HG02571 (cell line): ENCODE results near the gene ZFP36.

Source experiments
- ATAC-seq: cut with Tn5 transposase; IDR thresholded peaks from one replicate; pipeline ENCODE4 v1.9.1; 2021; ENCODE audit warnings: mild to moderate bottlenecking, moderate library complexity; ENCODE audit not compliant: unreplicated experiment

ZFP36 gene

DNA sequence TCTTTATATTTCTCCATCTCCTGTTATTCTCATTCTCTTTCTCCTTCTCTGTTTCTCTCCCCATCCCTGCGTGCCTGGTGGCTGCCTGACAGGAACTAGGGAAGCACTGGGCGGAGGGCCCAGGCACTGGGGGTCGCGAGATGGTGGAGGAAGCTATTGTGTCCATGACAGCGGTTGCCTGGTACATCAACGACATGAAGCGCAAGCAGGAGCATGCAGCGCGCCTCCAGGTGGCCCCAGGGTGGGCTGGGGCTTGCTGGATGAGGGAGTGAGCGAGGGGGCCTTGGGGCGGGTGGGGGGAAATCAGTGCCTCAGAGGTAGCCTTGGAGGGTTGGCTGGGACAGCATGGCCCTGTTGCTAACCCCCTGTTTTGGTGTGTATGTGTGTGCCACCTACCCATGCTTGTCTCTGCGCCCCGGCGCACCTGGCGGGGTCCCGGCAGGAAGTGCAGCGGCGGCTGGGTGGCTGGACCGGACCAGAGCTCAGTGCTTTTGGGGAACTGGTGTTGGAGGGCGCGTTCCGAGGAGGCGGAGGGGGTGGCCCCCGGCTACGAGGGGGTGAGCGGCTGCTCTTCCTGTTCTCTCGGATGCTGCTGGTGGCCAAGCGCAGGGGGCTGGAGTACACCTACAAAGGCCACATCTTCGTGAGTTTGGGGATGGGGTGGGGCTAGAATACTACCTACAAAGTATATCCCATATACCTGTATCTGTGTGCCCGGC, 11.0 kb downstream of the ZFP36 start:
- no peak for ATAC-seq

DNA sequence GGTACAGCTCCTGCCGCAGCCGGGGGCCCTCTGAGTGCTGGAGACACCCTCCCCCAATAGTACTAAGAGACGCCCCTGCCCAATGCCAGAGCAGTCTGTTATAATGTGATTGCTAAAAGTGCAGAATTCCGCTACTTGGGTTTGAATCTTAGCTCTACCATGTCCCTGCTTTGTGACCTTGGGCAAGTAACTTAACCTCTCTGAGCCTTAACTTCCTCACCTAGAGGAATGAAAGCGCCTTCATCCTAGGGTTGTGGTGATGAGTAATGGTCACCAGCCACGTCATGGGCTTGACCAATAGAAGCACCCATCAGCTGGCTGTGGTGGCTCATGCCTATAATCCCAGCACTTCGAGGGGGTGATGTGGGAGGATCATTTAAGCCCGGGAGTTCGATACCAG, 12.4 kb downstream of the ZFP36 start:
- ATAC-seq = no peak

DNA sequence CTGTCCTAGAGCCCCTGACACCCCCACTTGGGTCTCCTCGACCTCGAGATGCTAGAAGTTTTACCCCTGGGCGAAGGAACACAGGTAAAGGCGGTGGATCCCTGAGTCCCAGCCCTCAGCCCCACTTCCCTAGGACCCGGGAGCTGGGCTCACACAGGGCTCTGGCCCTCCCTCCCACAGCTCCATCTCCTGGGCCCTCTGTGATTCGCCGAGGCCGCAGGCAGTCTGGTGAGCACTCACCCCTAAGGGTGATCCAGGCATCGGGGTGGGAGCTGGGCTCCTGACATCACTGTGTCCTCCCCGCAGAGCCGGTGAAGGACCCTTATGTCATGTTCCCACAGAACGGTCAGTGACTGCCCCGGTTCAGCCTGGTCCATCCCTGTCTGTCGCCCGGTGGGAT, 14.1 kb downstream of the ZFP36 start:
- ATAC-seq = no peak

DNA sequence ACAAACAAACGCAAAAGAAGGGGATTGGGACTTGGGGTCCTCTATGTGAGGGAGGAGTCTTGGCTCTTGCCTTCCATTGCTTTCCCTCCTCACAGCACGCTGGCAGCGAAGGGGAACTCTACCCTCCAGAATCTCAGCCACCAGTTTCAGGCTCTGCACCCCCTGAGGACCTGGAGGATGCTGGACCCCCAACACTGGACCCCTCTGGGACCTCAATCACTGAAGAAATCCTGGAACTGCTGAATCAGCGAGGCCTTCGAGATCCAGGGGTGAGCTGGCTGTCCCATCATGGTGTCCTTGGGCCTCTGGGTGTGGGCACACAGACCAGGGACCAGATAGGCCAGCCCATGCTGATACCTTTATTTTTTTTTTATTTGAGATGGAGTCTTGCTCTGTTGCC, 15.4 kb downstream of the ZFP36 start:
- ATAC-seq = no peak

DNA sequence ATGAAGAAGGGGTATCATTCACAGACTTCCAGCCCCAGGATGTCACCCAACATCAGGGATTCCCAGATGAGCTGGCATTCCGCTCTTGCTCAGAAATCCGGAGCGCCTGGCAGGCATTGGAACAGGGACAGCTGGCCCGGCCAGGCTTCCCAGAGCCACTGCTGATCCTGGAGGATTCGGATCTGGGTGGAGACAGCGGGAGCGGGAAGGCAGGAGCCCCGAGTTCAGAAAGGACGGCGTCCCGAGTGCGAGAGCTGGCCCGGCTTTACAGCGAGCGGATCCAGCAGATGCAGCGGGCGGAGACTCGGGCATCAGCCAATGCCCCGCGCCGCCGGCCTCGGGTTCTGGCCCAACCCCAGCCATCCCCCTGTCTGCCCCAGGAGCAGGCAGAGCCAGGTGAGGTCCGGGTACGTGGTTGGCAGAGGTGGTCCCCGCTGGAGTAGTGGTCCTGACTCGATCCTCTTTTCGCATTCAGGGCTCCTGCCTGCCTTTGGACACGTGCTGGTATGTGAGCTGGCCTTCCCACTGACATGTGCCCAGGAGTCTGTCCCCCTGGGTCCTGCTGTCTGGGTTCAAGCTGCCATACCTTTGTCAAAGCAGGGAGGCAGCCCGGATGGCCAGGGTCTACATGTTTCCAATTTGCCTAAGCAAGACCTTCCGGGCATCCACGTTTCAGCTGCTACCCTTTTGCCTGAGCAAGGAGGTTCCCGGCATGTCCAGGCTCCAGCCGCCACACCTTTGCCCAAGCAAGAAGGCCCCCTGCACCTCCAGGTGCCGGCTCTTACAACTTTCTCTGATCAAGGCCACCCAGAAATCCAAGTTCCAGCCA, 16.8 kb downstream of the ZFP36 start:
- ATAC-seq = no peak

DNA sequence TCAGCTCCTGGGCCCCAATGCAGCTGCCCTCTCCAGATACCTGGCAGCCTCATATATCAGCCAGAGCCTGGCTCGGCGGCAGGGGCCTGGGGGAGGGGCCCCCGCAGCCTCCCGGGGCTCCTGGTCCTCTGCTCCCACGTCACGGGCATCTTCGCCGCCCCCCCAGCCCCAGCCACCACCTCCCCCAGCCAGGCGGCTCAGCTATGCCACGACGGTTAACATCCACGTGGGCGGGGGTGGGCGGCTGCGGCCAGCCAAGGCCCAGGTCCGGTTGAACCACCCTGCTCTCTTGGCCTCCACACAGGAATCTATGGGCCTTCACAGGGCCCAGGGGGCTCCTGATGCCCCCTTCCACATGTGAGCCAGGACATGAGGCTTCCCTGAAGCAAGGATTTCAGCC, 18.3 kb downstream of the ZFP36 start:
- ATAC-seq = no peak

DNA sequence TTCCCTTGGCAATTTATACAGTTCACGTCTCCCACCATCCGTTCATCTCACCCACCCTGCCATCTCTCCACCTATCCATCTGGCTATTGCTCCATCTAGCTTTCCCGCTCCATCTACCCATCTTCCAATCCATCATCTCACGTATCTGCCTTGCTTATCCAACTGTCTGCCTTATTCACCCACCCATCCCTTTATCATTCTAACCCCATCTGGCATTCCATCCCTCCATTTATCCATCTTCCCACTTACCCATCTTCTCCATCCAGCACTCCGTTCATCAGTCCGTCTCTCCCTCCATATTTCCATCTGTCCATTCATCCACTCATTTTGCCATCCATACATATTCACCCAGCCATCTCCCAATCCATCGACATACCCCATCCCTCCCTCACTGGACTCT, 19.1 kb downstream of the ZFP36 start:
- no peak for ATAC-seq

DNA sequence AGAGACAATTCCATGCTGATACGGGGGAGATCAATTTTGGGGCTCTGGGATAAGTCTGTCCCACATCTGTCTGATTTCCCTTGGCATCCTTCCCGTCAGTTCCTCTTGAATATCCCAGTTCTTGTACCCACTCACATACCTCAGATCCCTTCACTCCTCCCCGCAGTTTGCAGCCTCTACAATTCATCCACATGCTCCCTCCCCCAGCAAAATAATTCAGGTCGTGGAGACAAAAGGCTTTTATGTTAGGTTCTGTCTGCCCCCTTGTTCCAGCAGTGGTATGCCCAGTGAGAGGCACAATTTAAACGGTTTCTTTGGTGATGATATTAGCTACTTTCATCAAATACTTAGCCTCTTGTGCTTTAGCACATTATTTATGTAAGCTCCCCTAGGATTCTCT, 19.5 kb downstream of the ZFP36 start:
- no peak for ATAC-seq

DNA sequence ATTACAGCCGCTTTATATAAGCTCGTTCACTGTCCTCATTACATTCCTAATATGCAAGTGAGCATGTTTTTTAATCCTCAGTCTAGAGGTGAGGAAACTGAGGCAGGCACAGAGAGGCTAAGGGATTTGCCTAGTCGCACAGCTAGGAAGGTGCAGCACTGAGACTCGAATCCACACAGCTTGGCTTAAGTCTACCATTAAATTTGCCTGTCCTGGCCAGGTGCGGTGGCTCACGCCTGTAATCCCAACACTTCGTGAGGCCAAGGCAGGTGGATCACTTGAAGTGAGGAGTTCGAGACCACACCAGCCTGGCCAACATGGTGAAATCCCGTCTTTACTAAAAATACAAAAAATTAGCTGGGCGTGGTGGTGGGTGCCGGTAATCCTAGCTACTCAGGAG, 21.1 kb downstream of the ZFP36 start:
- ATAC-seq = no peak

DNA sequence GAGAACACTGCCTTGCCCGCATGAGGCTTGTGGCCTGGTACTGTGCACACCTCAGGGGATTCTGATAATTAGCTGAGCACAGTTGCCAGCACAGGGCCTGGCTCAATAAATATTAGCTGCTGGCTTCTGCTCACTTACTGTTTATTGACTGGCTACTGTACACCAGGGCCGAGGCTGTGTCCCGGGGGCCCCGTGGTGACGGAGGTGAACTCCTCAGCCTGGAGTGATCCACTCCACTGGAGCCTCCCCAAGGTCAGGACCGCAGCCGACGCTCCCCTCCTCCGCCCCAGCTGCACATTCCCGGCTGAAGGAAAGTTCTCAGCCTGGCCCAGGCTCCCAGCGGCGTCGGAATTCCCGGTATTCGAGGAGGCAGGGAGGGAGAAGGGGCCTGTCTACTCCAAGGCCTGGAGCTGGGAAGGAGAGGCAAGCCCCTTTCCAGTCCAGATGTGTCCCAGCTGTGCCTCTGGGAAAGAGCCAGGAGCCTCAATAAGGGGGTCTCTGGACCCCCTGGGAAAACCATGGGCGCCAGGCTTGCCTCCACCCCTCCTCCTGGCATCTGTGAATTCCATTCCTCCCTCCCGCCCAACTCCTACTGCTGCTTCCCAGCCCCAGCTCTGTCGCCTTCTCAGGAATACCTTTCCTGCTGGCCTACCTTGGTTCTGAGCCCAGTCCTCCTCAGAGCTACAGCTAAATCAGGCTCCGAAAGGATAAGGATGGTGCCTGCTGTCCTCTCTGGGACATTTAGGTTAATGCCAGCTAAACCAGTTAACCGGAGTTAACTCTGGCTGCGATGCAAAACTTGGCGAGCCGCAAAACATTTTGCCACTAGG, 21.9 kb downstream of the ZFP36 start:
- ATAC-seq = no peak

DNA sequence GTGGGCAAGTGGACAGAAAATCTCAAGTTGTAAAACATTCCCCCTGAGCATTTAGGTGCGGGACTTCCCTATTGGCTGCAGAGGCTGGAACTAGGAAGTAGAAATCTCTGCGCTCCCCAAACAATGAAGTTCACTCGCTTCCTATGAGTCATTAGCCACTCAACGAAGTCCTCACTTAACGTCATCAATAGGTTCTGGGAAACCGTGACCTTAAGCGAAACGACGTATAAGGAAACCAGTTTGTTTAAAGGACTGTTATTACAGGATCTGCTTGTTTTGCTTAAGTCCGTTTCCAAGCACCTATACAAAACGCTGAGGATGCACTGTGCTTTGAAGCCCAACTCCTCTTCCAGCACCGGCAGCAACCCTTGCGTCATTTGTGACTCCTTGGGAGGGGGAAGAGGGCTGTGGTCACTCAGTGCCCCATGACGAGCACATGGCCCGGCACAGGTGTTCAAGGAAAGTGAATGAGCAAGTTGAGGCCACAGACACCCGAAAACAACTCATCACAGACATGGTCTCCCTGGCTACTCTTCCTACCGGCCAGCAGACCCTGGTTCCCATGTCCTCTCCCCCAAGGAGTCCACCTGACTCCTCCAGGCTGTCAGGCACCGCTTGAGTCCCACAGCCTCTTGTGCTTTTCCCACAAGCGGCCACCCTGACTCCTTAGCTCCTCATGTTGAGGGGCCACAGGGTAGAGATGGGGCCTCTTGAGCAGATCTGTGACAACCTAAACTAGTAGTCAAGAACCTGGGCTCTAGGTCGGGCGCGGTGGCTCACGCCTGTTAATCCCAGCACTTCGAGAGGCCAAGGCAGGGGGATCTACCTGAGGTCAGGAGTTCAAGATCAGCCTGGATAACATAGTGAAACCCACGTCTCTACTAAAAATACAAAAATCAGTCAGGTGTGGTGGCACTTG, 24.3 kb downstream of the ZFP36 start:
- ATAC-seq = no peak

DNA sequence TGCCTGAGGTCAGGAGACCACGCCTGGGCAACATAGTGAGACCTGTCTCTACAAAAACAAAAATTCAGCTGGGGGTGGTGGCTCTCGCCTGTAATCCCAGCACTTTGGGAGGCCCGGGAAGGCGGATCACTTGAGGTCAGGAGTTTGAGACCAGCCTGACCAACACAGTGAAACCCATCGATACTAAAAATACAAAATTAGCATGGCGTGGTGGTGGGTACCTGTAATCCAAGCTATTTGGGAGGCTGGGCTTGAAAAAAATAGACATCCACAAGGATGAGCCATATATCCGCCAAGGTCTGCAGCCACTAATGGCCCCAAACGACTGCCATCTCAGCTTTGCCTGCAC, 26.0 kb downstream of the ZFP36 start:
- ATAC-seq = no peak

DNA sequence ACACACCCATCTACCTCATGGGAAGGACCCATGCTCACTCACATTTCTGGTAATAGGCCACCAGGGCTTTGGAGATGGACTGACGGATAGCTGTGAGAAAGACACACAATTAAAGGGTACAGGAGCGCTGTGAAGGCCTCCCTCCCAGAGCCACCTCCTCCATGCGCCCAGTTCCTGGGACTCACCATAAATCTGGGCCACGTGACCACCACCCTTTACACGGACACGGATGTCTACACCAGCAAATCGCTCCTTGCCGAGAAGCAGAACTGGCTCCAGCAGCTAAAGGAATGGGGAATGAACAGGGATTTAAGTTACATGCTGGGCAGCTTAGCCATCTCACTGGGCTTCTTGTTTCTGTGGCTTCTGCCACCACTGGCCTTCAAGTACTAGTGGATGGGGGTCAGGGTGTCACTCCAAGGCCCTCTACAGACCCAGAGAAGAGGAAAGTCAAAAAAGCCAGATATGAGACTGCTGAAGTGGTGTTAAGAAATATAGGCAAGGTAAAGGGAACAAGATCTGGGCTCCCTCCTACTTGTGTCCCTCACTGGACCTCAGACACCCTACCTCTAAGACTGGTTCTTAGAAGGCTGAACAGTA, 26.9 kb downstream of the ZFP36 start:
- ATAC-seq = no peak

DNA sequence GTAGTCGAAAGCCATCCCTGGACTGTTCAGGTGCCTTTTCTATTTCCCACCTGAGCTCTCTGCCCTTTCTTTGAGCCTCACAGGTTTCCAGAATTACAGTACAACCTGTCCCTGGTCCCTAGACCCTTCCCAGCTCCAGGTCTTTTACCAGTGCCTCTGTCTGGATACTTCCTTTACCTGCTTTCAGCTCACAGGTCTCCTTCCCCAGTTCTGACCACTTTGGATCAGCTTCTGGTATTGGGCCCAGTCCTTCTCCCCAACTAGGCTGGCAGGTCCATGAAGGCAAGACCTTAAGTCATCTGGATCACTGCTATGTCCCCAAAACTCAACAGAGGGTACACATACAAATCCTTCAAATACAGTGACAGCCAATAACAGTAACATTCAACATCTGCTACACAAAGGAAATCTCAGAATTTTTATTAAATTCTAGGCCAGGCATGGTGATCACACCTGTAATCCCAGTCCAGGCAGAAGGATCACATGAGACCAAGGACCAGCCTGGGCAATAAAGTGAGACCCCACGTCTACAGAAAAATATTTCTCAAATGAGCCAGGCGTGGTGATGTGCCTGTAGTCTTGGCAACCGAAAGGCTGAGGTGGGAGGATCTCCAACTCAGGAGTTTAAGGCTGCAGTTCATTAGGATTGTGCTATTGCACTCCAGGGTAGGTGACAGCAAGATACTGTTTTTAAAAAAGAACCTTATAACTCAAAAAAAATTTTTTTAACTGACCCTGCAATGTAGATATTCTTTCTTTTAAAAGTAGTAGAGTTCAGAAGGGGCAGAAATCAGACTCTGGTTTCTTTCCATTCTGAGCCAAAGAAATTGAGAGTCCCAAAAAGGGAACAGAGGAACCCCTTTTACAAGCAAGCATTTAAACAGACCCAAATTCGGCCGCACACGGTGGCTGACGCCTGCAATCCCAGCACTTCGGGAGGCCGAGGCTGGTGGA, 27.8 kb downstream of the ZFP36 start:
- ATAC-seq = no peak

DNA sequence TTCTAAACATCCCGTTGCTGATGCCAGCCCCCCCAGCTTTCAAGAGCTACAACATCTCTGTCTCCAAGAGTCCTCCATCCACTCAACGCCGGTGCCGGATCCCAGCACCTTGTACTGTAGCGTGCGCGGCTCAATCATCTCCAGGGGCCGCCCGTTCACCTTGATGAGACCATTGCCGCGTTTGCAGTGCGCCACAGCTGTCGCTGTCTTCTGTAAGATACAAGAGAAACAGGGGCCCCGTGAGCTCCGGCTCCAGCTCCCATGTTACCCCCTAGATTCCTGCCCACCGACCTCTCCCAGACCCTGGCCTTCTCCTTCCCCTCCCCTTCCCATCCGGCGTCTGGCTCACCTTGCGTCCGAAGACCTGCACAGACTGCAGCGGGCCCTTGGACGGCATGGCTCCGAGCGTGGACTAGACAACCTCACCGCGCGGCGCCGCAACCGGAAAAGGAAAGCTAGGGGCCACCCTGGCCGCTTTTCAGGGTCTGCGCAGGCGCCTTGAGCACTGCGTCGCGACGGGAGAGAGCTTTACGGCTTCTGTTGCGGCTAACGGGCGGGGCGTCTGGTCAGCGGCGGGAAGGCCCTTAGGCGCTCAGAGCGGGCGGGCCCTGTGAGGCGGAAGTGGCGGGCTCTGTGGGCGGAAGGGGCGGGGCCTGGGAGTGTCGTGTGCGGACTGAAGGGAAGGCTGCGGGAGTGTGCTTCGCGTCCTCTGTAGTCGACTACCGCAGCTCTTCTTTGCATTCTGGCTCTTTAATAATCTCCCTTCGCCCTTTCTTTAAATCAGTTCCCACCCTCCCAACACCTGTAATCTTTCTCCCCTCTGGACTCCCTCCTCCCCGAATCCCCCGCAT, 29.1 kb downstream of the ZFP36 start, which contains the start of gene RPS16:
RPS16 (minus strand) TSS at position 451 of the 851 bp plus-strand sequence; CDS start at position 397, 54 bp downstream.
- ATAC-seq = peak; percentile 84

DNA sequence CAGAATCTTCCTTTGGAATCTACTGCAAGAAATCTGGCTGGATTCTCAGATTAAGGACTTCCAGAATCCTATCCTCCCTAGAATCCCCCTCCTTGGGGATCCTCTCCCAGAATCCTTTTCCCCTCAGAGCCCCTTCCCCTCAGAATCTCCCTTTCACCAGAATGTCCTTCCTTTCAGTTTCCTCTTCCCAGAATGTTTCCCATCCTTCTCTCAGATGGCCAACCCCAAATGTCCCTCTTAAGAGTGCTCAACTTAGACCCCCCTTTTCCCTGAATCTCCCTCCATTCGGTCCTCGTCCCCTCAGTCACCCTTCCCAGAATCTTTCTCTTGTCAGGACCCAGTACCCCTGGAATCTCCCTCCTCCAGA, 29.7 kb downstream of the ZFP36 start:
- no peak for ATAC-seq

DNA sequence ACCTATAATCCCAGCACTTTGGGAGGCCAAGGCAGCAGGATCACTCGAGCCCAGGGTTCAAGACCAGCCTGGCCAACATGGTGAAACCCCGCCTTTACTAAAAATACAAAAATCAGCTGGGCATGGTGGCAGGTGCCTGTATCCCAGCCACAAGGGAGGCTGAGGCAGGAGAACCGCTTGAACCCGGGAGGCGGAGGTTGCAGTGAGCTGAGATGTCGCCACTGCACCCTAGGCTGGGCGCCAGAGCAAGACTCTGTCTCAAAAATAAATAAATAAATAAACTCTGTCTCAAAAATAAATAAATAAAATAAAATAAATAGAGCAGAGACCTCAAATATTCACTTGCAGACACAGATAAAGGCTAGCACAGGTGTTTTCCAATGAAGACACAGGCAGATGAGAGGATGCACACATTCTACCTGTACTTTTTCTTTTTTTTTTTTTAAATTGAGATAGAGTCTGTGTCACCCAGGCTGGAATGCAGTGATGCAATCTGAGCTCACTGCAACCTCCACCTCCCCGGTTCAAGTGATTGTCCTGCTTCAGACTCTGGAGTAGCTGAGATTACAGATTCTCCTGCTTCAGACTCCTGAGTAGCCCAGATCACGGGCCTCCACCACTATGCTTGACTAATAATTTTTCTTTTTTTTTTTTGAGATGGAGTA, 31.8 kb downstream of the ZFP36 start:
- ATAC-seq = no peak
